ENCODE results near the gene DEDD2.
A peak's percentile ranks its signal among the peaks of the same experiment; 100 is the strongest.
"Not testable (repeated sequence)": the region's sequence is repeated elsewhere in the genome, so short reads cannot be mapped to it uniquely, and the experiment has no call there.

The DEDD2 gene

DNA sequence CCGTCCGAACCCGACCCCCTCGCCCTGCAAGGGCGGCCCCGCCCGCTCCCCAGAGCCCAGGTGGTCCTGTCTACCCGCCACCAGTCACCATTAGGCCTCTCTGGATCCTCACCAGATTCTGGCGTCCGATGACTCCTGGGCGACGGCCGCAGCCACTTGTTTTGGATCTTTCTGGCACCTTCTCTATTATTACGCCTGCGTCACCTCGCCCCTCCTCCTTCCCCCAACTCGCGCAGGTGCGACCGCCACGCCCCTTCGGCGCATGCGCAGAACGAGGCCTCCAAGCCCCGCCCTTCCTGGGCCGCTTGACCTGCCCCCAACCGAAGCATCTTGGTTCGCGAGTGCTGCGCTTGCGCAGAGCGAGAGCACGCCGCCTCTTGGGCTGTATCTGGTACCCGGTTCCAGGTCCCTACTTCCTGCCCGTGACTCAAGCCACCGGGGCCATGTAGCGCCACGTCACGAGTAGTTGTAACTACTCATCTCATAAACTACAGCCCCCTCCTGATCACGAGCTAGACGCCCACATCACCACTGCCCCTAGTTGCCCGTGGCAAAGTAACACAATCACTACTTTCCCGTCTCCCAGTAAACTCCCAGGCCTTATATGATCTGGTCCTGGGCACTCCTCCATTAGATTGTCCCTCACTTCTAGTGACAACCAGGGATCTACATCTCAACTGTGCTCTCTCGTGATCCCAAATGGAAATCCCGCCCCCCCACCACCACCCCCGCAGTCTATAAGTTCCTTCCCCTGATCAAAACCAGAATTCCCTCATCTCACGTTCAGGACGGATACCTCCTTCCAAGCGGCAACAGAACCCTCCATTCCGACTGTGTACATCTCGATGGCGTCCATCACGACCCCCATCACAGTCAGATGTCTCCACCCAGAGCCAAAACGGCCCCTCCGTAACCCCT, at the start of gene DEDD2:
DEDD2 (minus strand) TSS at position 158 of the 918 bp plus-strand sequence. CDS start 670 bp downstream, outside the sequence.
- H3K36me3 ChIP-seq (ENCODE audit: insufficient read depth), result no peaks in the 10 kb centered on the region; the same call in 1 of the 2 replicates
- H3K4me3 ChIP-seq (IDR thresholded peaks at IDR 0.05; ENCODE audit: insufficient read depth, low read depth, low read length), result peak within 1 kb of the TSS; percentile 29
- peaks cover 53% of the 10 kb centered on the region for H3K79me2 ChIP-seq (ENCODE audit: insufficient read depth, low read depth)
- peak within 1 kb of the TSS; percentile 44 for H3K27ac ChIP-seq
- peak within 1 kb of the TSS; percentile 88; the same call in 1 of the 2 replicates for H2AFZ ChIP-seq (ENCODE audit: low read depth)
- H3K4me1 ChIP-seq (ENCODE audit: low read depth, poor library complexity, severe bottlenecking), result peaks cover 38% of the 10 kb centered on the region
- no peaks in the 10 kb centered on the region for H3K27me3 ChIP-seq (ENCODE audit: insufficient read depth, low read depth)
- TF ChIP-seq, protein P1, sequence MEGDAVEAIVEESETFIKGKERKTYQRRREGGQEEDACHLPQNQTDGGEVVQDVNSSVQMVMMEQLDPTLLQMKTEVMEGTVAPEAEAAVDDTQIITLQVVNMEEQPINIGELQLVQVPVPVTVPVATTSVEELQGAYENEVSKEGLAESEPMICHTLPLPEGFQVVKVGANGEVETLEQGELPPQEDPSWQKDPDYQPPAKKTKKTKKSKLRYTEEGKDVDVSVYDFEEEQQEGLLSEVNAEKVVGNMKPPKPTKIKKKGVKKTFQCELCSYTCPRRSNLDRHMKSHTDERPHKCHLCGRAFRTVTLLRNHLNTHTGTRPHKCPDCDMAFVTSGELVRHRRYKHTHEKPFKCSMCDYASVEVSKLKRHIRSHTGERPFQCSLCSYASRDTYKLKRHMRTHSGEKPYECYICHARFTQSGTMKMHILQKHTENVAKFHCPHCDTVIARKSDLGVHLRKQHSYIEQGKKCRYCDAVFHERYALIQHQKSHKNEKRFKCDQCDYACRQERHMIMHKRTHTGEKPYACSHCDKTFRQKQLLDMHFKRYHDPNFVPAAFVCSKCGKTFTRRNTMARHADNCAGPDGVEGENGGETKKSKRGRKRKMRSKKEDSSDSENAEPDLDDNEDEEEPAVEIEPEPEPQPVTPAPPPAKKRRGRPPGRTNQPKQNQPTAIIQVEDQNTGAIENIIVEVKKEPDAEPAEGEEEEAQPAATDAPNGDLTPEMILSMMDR (conservative IDR thresholded peaks at IDR 0.05; ENCODE audit: low read depth, low read length), result no peak
- peaks cover 4% of the 10 kb centered on the region; the same call in 1 of the 2 replicates for H4K20me1 ChIP-seq (ENCODE audit: insufficient read depth)
- H3K9ac ChIP-seq, result peak within 1 kb of the TSS; percentile 66
- peak within 1 kb of the TSS; percentile 99 for H3K4me2 ChIP-seq

DNA sequence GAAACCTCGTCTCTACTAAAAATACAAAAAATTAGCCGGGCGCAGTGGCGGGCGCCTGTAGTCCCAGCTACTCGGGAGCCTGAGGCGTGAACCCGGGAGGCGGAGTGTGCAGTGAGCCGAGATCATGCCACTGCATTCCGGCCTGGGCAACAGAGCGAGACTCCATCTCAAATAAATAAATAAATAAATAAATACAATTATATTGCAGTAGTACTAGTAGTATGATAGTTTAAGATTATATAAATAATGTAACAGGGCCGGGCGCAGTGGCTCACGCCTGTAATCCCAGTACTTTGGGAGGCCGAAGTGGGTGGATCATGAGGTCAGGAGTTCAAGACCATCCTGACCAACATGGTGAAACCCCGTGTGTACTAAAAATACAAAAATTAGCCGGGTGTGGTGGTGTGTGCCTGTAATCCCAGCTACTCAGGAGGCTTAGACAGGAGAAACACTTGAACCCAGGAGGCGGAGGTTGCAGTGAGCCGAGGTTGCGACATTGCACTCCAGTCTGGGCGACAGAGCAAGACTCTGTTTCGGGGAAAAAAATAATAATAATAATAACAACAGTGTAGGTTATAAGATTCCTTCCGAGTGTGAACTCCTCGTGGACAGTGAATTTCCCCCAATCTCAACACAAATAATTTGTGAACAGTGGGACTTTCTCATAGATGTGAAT, 49.6 kb upstream of the DEDD2 start:
- H3K36me3 ChIP-seq (ENCODE audit: insufficient read depth); H3K27ac ChIP-seq; H4K20me1 ChIP-seq (ENCODE audit: insufficient read depth); H3K27me3 ChIP-seq (ENCODE audit: insufficient read depth, low read depth); H3K9ac ChIP-seq: not testable (repeated sequence)
- Histone ChIP-seq H2AFZ (ENCODE audit: low read depth) (peak overlapping the region; percentile 82), H3K4me1 (ENCODE audit: low read depth, poor library complexity, severe bottlenecking) (peaks cover 15% of the 10 kb centered on the region), H3K79me2 (ENCODE audit: insufficient read depth, low read depth) (peaks cover 22% of the 10 kb centered on the region; the same call in 1 of the 2 replicates), H3K4me3 (IDR thresholded peaks at IDR 0.05; ENCODE audit: insufficient read depth, low read depth, low read length) (peak overlapping the region; percentile 49), H3K4me2 (peak overlapping the region; percentile 79)

- H3K9ac ChIP-seq; H3K27me3 ChIP-seq (ENCODE audit: insufficient read depth, low read depth): not testable (repeated sequence)
These were observed 48.6 kb upstream of the DEDD2 start for GRCh38 chr19:42266105-42266504.

GRCh38 chr19:42261763-42262162, 44.3 kb upstream of the DEDD2 start:
- TF ChIP-seq, protein P1 (conservative IDR thresholded peaks at IDR 0.05; ENCODE audit: low read depth, low read length), result no peak
- H3K4me3 ChIP-seq (IDR thresholded peaks at IDR 0.05; ENCODE audit: insufficient read depth, low read depth, low read length), result no peak overlapping the region
- H4K20me1 ChIP-seq (ENCODE audit: insufficient read depth), result no peaks in the 10 kb centered on the region
- no peak overlapping the region for H3K9ac ChIP-seq
- no peak overlapping the region for H3K27ac ChIP-seq
- H2AFZ ChIP-seq (ENCODE audit: low read depth), result no peak overlapping the region
- H3K4me1 ChIP-seq (ENCODE audit: low read depth, poor library complexity, severe bottlenecking), result no peaks in the 10 kb centered on the region
- H3K4me2 ChIP-seq, result no peak overlapping the region
- H3K79me2 ChIP-seq (ENCODE audit: insufficient read depth, low read depth), result no peaks in the 10 kb centered on the region
- H3K27me3 ChIP-seq (ENCODE audit: insufficient read depth, low read depth), result peaks cover 3% of the 10 kb centered on the region; the same call in 1 of the 2 replicates
- H3K36me3 ChIP-seq (ENCODE audit: insufficient read depth), result no peaks in the 10 kb centered on the region

More at GRCh38 chr19:42266105-42266504, 48.6 kb upstream of the DEDD2 start:
- H3K4me3 ChIP-seq (IDR thresholded peaks at IDR 0.05; ENCODE audit: insufficient read depth, low read depth, low read length); H3K27ac ChIP-seq; H4K20me1 ChIP-seq (ENCODE audit: insufficient read depth); H2AFZ ChIP-seq (ENCODE audit: low read depth); H3K4me1 ChIP-seq (ENCODE audit: low read depth, poor library complexity, severe bottlenecking); H3K36me3 ChIP-seq (ENCODE audit: insufficient read depth); H3K4me2 ChIP-seq: not testable (repeated sequence)
- H3K79me2 ChIP-seq (ENCODE audit: insufficient read depth, low read depth), result peaks cover 15% of the 10 kb centered on the region; the same call in 1 of the 2 replicates

DNA sequence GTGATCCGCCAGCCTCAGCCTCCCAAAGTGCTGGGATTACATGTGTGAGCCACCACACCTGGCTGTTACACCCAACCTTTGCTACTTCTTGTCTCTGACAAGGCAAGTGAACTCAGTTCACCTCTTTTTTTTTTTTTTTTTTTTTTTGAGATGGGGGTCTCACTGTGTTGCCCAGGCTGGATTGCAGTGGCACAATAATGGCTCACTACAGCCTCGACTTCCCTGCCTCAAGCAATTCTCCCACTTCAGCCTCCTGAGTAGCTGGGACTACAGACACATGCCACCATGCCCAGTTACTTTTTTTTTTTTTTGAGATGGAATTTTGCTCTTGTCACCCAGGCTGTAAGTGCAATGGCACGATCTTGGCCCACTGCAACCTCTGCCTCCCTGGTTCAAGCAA, 40.4 kb upstream of the DEDD2 start:
- H3K9ac ChIP-seq; H4K20me1 ChIP-seq (ENCODE audit: insufficient read depth); H3K4me3 ChIP-seq (IDR thresholded peaks at IDR 0.05; ENCODE audit: insufficient read depth, low read depth, low read length); H3K27ac ChIP-seq; H3K27me3 ChIP-seq (ENCODE audit: insufficient read depth, low read depth); H3K79me2 ChIP-seq (ENCODE audit: insufficient read depth, low read depth); H3K4me1 ChIP-seq (ENCODE audit: low read depth, poor library complexity, severe bottlenecking); H3K4me2 ChIP-seq; H3K36me3 ChIP-seq (ENCODE audit: insufficient read depth); H2AFZ ChIP-seq (ENCODE audit: low read depth): not testable (repeated sequence)
